K562 (cell line): Measurements from ENCODE around the gene OPHN1. TPM values are rescaled to one million over a fixed set of nuclear protein-coding genes. Genes with fewer than 3 reads are reported as not detected.

Experiments used
- ARID4B ChIP-seq: sonication (generic); formaldehyde crosslinking; IDR thresholded peaks from 2 replicates; pipeline ENCODE4 v1.8.0; 2022; ENCODE audit warnings: mild to moderate bottlenecking, missing genetic modification reagents
- CHCHD3 ChIP-seq: fragments of 250-450 bp; sonication (Bioruptor Pico); IDR thresholded peaks from 2 replicates; pipeline ENCODE4 v2.1.2; 2022; ENCODE audit warnings: mild to moderate bottlenecking
- FOS ChIP-seq: IDR thresholded peaks from 3 replicates; pipeline ENCODE4 v1.6.1; 2011; ENCODE audit not compliant: insufficient read length; ENCODE audit errors: extremely low read depth
- HDAC2 ChIP-seq: fragments of 450-650 bp; IDR thresholded peaks from 2 replicates; pipeline ENCODE4 v1.6.1; 2016; ENCODE audit warnings: mild to moderate bottlenecking
- HOMEZ ChIP-seq: fragments of 250-450 bp; sonication (Bioruptor Pico); IDR thresholded peaks from 2 replicates; pipeline ENCODE4 v1.4.0; 2020; ENCODE audit warnings: mild to moderate bottlenecking, moderate library complexity
- SOX6 ChIP-seq: fragments of 450-650 bp; IDR thresholded peaks from 2 replicates; pipeline ENCODE4 v1.6.1; 2014; ENCODE audit warnings: mild to moderate bottlenecking
- VEZF1 ChIP-seq: fragments of 200-800 bp; sonication (Bioruptor generic); IDR thresholded peaks from 2 replicates; pipeline ENCODE4 v1.6.1; 2017; ENCODE audit warnings: missing genetic modification characterization, missing compliant biosample characterization
- ZBTB40 ChIP-seq, 2 experiments: fragments of 450-650 bp in 1 of 2; sonication (generic) in 1 of 2; formaldehyde crosslinking in 1 of 2; IDR thresholded peaks; 2 replicates each; pipeline versions ENCODE4 v1.7.1 to v1.9.0; 2016 to 2022; ENCODE audit warnings: inconsistent platforms in 1 of 2, mild to moderate bottlenecking in 1 of 2, missing genetic modification reagents in 1 of 2
- ZNF778 ChIP-seq: fragments of 450-650 bp; formaldehyde crosslinking; IDR thresholded peaks from 2 replicates; pipeline ENCODE4 v1.4.0; 2020; ENCODE audit warnings: mild to moderate bottlenecking, moderate library complexity
- polyA plus RNA-seq, 8 experiments: library from polyadenylated mRNA; depleted of rRNA in 4 of 8; stranded (reverse) in 5 of 8; unstranded in 3 of 8; fragments of >200 nt; fragmentation: Nextera tagmentation in 2 of 8; fragmentation: Illumina TruSeq in 1 of 8; extraction: Ambion mirVana in 2 of 8; extraction: Trizol in 1 of 8; gene quantifications; 2 replicates each; pipeline versions ENCODE4 v1.2.1 to v1.2.3, GENCODE V29; 2011 to 2014; ENCODE audit warnings: inconsistent platforms in 1 of 8, missing spikeins in 1 of 8
- total RNA-seq, 7 experiments: library from RNA; depleted of rRNA in 6 of 7; stranded (reverse); fragments of >200 nt in 6 of 7; fragmentation: Illumina TruSeq in 2 of 7; extraction: Trizol in 2 of 7; gene quantifications; 2 replicates each; pipeline versions ENCODE4 v1.2.1 to v1.2.3, GENCODE V29; 2011 to 2021; ENCODE audit warnings: low replicate concordance in 1 of 7

Gene OPHN1
- total and polyA plus RNA-seq, 9 of the 15 experiments (the other 6 are each of a cell fraction or from before 2014, with no cell fraction given), result 0.28 to 1.8 (median 1.0) TPM

- TF ChIP-seq ARID4B (CRISPR knock-in tag) (no peak), SOX6 (no peak), FOS (no peak), HDAC2 (no peak), HOMEZ (CRISPR knock-in tag) (no peak), CHCHD3 (no peak), ZNF778 (CRISPR knock-in tag) (no peak), VEZF1 (no peak), ZBTB40 (IDR thresholded peaks at IDR 0.05) (no peak), ZBTB40 (CRISPR knock-in tag; IDR thresholded peaks at IDR 0.05) (no peak)
Observed at GRCh38 chrX:68363984-68364383, 69.3 kb downstream of the OPHN1 start (continued).
